ENCODE measurements around the gene OLFM2.

The OLFM2 gene

DNA sequence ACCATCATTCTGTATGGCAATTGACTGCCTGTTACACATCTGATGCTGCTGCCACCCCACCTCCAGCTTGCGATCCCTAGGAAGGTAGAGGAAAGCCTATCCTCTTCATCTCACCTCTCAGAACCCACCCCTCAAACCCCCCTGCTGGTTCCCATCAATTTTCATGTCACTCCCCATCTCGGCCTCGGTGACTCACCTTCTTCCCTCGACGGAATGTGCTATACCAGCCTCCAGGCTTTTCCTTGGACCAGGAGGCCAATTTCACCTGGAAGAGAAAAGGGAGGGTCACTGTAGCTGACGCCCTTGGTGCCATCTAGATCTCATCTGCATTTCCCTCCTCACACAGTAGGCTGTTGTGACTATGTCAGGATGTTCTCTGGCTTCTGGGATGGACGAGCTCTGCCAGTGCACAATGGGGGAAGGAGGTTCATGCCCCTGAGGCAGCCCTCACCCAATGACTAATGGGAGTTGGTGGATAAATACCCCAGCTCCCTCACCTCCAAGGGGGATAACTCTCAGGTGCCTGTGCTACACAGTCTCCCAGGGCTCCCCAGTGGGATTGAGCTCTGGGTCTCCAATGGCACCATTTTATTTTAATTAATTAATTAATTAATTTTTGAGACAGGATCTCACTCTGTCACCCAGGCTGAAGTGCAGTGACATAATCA is 26.4 kb upstream of the OLFM2 start:
- Histone ChIP-seq H3K36me3 (no peaks in the 10 kb centered on the region), H3K9me3 (ENCODE audit: severe bottlenecking) (no peaks in the 10 kb centered on the region), H3K27me3 (ENCODE audit: insufficient read depth, low read depth, severe bottlenecking) (peaks cover 47% of the 10 kb centered on the region), H3K4me3 (ENCODE audit: low read depth, low read length) (no peak overlapping the region), H3K27ac (no peak overlapping the region)
- TF ChIP-seq, protein P1, sequence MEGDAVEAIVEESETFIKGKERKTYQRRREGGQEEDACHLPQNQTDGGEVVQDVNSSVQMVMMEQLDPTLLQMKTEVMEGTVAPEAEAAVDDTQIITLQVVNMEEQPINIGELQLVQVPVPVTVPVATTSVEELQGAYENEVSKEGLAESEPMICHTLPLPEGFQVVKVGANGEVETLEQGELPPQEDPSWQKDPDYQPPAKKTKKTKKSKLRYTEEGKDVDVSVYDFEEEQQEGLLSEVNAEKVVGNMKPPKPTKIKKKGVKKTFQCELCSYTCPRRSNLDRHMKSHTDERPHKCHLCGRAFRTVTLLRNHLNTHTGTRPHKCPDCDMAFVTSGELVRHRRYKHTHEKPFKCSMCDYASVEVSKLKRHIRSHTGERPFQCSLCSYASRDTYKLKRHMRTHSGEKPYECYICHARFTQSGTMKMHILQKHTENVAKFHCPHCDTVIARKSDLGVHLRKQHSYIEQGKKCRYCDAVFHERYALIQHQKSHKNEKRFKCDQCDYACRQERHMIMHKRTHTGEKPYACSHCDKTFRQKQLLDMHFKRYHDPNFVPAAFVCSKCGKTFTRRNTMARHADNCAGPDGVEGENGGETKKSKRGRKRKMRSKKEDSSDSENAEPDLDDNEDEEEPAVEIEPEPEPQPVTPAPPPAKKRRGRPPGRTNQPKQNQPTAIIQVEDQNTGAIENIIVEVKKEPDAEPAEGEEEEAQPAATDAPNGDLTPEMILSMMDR (IDR thresholded peaks at IDR 0.05; ENCODE audit: low read depth, low read length) = no peak
- DNase-seq = no peak

DNA sequence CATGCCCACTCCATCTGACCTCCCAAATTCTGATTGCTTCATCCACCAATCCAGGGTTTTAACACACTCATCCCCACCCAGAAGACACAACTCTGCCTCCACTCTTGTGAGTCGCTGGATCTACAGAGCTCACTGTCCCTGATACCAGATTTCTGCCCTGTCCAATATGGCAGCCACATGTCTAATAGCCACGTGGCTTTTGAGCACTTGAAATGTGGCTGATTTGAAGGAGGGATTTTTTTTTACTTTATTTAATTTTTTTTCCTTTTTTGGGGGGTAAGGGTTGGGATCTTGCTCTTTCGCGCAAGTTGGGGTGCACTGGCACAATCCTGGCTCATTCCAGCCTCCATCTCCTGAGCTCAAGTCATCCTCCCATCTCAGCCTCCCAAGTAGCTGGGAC is 24.8 kb upstream of the OLFM2 start:
- Histone ChIP-seq H3K36me3 (no peaks in the 10 kb centered on the region), H3K27me3 (ENCODE audit: insufficient read depth, low read depth, severe bottlenecking) (peaks cover 35% of the 10 kb centered on the region), H3K4me3 (ENCODE audit: low read depth, low read length) (no peak overlapping the region), H3K9me3 (ENCODE audit: severe bottlenecking) (no peaks in the 10 kb centered on the region), H3K27ac (no peak overlapping the region)
- DNase-seq = no peak
- TF ChIP-seq, protein P1 (IDR thresholded peaks at IDR 0.05; ENCODE audit: low read depth, low read length) = no peak

DNA sequence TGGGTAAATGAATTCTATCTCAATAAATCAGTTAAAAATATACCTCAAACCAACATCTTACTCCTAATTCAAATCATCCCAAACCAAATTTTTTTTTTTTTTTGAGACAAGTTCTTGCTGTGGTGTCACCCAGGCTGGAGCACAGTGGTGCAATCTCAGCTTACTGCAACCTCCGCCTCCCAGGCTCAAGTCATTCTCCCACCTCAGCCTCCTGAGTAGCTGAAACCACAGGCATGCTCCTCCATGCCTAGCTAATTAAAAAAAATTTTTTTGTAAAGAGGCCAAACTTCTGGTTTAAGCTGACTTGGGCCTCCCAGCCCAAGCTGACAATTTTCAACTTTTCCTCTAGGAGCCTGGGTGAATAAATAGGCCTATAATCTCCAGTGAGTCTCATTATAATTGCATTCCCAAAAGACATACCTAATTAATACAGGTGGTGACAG is 22.1 kb upstream of the OLFM2 start:
- H3K4me3 ChIP-seq (ENCODE audit: low read depth, low read length) = no peak overlapping the region
- H3K9me3 ChIP-seq (ENCODE audit: severe bottlenecking) = no peaks in the 10 kb centered on the region
- TF ChIP-seq, protein P1 (IDR thresholded peaks at IDR 0.05; ENCODE audit: low read depth, low read length) = no peak
- no peak overlapping the region for H3K27ac ChIP-seq
- DNase-seq = no peak
- H3K36me3 ChIP-seq = no peaks in the 10 kb centered on the region
- H3K27me3 ChIP-seq (ENCODE audit: insufficient read depth, low read depth, severe bottlenecking) = peaks cover 19% of the 10 kb centered on the region

DNA sequence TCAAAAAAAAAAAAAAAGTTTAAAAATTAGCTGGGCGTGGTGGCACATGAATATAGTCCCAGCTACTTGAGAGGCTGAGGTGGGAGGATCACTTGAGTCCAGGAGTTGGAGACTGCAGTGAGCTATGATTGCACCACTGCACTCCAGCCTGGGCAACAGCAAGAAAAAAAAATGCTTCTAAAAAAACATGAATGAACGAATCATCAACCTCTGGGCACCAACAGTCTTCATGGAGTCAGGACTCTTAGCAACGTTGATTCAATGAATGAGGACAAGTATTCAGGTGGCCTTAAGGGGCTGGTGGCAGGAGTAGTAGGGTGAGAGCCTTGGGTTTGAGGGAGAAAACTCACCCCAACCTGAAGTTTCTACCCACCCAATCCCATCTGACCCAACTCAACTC is 20.6 kb upstream of the OLFM2 start:
- no peak overlapping the region for H3K4me3 ChIP-seq (ENCODE audit: low read depth, low read length)
- TF ChIP-seq, protein P1 (IDR thresholded peaks at IDR 0.05; ENCODE audit: low read depth, low read length) = no peak
- no peak overlapping the region for H3K27ac ChIP-seq
- peaks cover 14% of the 10 kb centered on the region for H3K27me3 ChIP-seq (ENCODE audit: insufficient read depth, low read depth, severe bottlenecking)
- H3K9me3 ChIP-seq (ENCODE audit: severe bottlenecking) = no peaks in the 10 kb centered on the region
- DNase-seq = no peak
- no peaks in the 10 kb centered on the region for H3K36me3 ChIP-seq

DNA sequence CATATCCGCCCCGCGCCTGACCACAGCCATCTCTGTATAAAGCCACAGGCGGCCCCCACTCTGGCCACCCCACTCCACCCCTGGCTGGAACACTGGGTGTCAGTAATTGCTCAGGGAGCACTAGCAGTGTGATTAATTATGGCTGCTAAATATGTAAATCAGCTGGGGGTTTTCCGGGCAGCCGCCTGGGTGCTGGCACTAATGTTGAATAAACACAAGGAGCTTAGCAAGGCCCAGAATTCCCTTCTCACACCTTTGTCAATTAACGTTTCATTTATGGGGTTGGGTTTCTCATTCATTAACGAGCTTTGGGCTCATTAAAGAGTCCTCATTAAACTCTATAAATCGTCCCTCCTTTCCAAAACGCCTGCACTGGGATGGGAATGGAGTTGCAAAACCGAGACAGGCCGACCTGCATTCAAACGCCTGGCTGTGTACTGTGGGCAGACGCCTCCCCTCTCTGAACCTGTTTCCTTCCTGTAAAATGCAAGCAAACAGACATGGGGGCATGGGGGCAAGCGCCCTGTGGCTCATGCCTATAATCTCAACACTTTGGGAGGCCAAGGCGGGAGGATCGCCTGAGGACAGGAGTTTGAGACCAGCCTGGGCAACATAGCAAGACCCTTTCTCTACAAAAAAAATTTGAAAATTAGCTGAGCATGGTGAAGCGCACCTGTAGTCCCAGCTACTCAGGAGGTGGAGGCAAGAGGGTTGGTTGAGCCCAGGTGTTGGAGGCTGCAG is 17.7 kb upstream of the OLFM2 start:
- no peaks in the 10 kb centered on the region for H3K36me3 ChIP-seq
- no peak for DNase-seq
- no peaks in the 10 kb centered on the region for H3K9me3 ChIP-seq (ENCODE audit: severe bottlenecking)
- no peak overlapping the region for H3K4me3 ChIP-seq (ENCODE audit: low read depth, low read length)
- peaks cover 7% of the 10 kb centered on the region for H3K27me3 ChIP-seq (ENCODE audit: insufficient read depth, low read depth, severe bottlenecking)
- H3K27ac ChIP-seq = no peak overlapping the region
- TF ChIP-seq, protein P1 (IDR thresholded peaks at IDR 0.05; ENCODE audit: low read depth, low read length) = no peak
